GM12873 (cell line): ENCODE data around the gene COX11.

Experiments
- TF ChIP-seq, protein P1 (sequence below): IDR thresholded peaks from 2 replicates; pipeline ENCODE4 v1.5.1; 2012; ENCODE audit warnings: low read depth, mild to moderate bottlenecking, moderate library complexity, low read length, control low read depth; ENCODE audit not compliant: insufficient read depth; ENCODE audit errors: missing control alignments

The COX11 gene, protein sequence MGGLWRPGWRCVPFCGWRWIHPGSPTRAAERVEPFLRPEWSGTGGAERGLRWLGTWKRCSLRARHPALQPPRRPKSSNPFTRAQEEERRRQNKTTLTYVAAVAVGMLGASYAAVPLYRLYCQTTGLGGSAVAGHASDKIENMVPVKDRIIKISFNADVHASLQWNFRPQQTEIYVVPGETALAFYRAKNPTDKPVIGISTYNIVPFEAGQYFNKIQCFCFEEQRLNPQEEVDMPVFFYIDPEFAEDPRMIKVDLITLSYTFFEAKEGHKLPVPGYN

DNA sequence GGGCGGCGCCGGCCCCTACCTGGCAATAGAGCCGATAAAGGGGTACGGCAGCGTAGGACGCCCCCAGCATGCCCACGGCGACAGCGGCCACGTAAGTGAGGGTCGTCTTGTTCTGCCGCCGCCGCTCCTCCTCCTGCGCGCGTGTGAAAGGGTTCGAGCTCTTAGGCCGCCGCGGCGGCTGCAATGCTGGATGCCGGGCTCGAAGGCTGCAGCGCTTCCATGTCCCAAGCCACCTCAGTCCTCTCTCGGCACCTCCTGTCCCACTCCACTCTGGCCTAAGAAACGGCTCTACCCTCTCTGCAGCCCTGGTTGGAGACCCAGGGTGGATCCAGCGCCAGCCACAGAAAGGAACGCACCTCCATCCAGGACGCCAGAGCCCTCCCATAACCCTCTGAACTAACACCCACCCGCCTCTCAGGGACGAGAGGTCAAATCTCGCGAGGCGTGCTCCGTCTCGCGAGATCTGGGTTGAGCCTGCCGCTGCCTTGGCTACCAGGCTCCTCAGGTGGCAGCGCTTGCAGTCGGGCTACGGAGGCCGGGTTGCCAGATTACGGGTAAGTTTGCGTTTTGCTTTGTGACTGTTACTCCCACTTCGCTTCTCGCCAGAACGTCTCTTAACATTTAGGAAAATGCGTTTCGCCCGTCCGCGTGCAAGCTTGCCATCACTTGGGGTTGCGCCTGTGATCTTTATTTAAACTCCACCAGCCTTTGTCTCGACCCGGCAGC lies at the start of gene COX11, which contains the start of gene STXBP4:
Gene COX11, minus strand, starts transcription at position 393 of the 726 bp plus-strand sequence. Its CDS starts 8 bp downstream, at position 385.
Gene STXBP4, plus strand, starts transcription at position 504 of the 726 bp plus-strand sequence. CDS start 17,455 bp downstream, outside the sequence.
- TF ChIP-seq, protein P1, sequence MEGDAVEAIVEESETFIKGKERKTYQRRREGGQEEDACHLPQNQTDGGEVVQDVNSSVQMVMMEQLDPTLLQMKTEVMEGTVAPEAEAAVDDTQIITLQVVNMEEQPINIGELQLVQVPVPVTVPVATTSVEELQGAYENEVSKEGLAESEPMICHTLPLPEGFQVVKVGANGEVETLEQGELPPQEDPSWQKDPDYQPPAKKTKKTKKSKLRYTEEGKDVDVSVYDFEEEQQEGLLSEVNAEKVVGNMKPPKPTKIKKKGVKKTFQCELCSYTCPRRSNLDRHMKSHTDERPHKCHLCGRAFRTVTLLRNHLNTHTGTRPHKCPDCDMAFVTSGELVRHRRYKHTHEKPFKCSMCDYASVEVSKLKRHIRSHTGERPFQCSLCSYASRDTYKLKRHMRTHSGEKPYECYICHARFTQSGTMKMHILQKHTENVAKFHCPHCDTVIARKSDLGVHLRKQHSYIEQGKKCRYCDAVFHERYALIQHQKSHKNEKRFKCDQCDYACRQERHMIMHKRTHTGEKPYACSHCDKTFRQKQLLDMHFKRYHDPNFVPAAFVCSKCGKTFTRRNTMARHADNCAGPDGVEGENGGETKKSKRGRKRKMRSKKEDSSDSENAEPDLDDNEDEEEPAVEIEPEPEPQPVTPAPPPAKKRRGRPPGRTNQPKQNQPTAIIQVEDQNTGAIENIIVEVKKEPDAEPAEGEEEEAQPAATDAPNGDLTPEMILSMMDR, result no peak

DNA sequence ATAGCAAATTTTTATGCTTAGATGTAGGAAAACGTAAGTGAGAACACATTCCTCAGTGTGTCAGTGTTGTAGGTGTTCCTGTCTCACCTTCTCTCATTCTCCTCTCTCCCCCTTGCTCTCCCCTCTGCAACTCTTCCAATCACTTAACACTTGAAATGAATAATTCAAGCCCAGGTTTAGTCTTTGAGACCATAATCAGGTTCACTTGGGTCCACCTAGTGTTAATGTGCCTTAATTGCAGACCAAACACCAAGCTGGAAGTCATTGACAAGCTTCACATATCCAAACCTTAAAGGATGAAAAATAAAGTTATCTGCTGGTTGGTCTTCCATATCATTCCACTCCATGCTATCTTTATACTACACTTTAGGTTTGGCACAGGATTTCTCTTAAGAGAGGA lies 37.1 kb upstream of the COX11 start:
- TF ChIP-seq, protein P1, result peak; percentile 62

- TF ChIP-seq, protein P1, result no peak
These were observed 36.0 kb upstream of the COX11 start for GRCh38 chr17:55004484-55004883.

DNA sequence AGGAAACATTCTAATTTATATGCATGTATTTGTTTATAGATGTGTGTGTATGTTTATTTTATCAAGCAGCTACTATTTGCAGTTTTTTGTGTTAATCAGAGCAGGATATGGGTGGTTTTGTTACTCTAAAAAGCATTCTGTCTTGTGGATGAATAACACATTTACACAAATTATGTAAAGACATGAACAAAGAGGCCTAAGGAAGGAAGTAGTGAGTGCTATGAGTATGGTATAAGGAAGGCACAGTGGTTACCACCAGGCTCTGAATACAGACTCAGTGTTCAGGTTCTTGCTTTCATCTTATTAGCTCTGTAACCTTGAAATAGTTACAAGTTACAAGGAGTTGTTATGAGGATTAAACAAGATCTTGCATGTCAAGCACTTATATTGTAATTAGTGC lies 34.0 kb upstream of the COX11 start:
- TF ChIP-seq, protein P1, result no peak

DNA sequence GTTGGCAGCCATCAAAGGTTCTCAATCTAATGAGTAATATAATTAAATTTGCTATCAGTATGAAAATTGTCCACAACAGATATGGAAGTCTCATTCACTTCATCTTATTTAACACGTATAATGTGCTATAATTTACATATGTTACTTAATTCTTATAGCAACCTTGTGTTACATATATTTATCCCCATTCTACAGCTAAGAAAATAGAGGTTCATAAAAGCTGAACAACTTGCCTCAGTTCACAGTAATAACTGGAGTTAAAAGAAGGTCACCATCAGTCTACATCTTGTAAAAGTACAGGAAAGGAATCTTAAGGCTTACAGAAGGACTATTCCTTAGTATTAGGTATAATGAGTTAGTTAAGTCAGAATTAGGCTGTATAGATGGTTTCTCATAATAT lies 28.0 kb upstream of the COX11 start:
- TF ChIP-seq, protein P1, result no peak

DNA sequence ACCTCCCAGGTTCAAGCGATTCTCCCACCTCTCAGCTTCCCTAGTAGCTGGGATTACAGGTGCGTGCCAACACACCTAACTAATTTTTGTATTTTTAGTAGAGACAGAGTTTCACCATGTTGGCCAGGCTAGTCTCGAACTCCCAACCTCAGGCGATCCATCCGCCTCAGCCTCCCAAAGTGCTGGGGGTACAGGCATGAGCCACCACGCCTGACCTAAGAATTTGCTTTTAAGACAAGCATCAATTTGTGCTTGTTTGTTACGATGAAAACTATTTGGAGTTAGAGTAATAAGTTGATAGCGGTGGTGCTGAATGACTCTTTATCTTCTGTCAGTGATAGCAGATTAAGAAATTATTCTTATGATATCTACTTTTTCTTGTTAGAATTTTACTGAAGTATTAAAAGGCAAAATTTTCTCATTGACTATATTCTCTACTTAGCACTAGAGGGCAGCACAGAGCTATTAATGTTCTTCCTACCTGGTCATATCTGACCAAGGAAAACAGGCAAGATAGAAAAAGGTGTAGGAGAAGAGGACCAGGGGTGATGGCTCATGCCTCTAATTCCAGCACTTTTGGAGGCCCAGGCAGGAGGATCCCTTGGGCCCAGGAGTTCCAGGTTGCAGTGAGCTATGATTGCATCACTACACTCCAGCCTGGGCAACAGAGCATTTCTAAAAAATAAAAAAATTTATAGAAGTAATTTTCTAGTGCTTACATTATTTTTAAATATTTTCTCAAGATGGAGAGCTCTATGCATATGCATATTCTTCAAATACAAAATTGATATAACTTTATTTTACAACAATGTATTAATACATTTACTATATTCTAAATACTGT lies 24.6 kb upstream of the COX11 start:
- TF ChIP-seq, protein P1, result peak; percentile 45
